Esophagus (tissue), 2 donors: ENCODE measurements around the gene BICRA. TPM values are rescaled to one million over a fixed set of nuclear protein-coding genes. Genes with fewer than 3 reads are reported as not detected.
"Not testable (repeated sequence)": the region's sequence is repeated elsewhere in the genome, so short reads cannot be mapped to it uniquely, and the experiment has no call there.

Source experiments
- H3K27ac ChIP-seq, 2 donors: one replicate each; pipeline ENCODE4 v1.5.1; 2013; ENCODE audit warnings: low read depth in 2 of 2, mild to moderate bottlenecking in 2 of 2, inconsistent platforms in 1 of 2, low read length in 1 of 2, moderate library complexity in 1 of 2
- H3K27me3 ChIP-seq, 2 donors: one replicate each; pipeline ENCODE4 v1.6.1; 2013; ENCODE audit warnings: low read length in 2 of 2, control low read depth in 1 of 2, mild to moderate bottlenecking in 1 of 2; ENCODE audit not compliant: insufficient read depth in 2 of 2, control insufficient read depth in 1 of 2
- H3K36me3 ChIP-seq, 2 donors: one replicate each; pipeline ENCODE4 v1.6.1; 2013; ENCODE audit warnings: low read length in 1 of 2; ENCODE audit not compliant: control insufficient read depth in 2 of 2, insufficient read depth in 2 of 2
- H3K4me1 ChIP-seq, 2 donors: one replicate each; pipeline ENCODE4 v1.6.1; 2013; ENCODE audit warnings: low read length in 1 of 2; ENCODE audit not compliant: control insufficient read depth in 2 of 2, insufficient read depth in 2 of 2
- H3K4me3 ChIP-seq, 2 donors: one replicate each; pipeline ENCODE4 v1.5.1; 2013; ENCODE audit warnings: low read length in 2 of 2, mild to moderate bottlenecking in 2 of 2, low read depth in 1 of 2, moderate library complexity in 1 of 2
- H3K9me3 ChIP-seq, 2 donors: one replicate each; pipeline ENCODE4 v1.6.1; 2013; ENCODE audit warnings: mild to moderate bottlenecking in 2 of 2, low read depth in 1 of 2, low read length in 1 of 2, moderate library complexity in 1 of 2; ENCODE audit not compliant: control insufficient read depth in 2 of 2, insufficient read depth in 1 of 2
- WGBS, 2 donors: extraction: QIAGEN DNeasy Blood & Tissue Kit; methylation state at CpG; one replicate each; pipeline ENCODE4 v1.1.7; 2013; 5-methylcytosine and 5-hydroxymethylcytosine counted together
- polyA plus RNA-seq, 2 donors: library from polyadenylated mRNA; stranded (reverse); fragments of 200-250 nt; gene quantifications; one replicate each; pipeline ENCODE4 v1.2.3, GENCODE V29; 2013
- donor health status: healthy with polysubstance abuse.
- donor health status: Bipolar disorder and iron deficiency.

Gene BICRA
- polyA plus RNA-seq, 2 donors = 4.0 to 8.5 TPM

- Histone ChIP-seq H3K27ac (peak within 1 kb of the TSS; percentile 89 to 92), H3K27me3 (no peaks in the 10 kb centered on the region), H3K4me3 (peak within 1 kb of the TSS; percentile 60 to 84), H3K9me3 (no peaks in the 10 kb centered on the region), H3K4me1 (peaks cover 0 to 7% of the 10 kb centered on the region in 2 donors), H3K36me3 (peaks cover 0 to 15% of the 10 kb centered on the region in 2 donors)
- 4 to 6% methylated on average over 39 to 52 of the region's 52 CpGs for whole genome bisulfite sequencing, 2 donors
These were observed 104.4 kb downstream of the BICRA start, which contains the start of gene EHD2 for GRCh38 chr19:47713046-47714021. TSS of gene EHD2 (plus strand) at chr19:47713422. CDS start at chr19:47716613, 3,191 bp downstream.

GRCh38 chr19:47714339-47714738 is 105.4 kb downstream of the BICRA start:
- no peaks in the 10 kb centered on the region for H3K9me3 ChIP-seq
- peaks cover 6 to 8% of the 10 kb centered on the region in 2 donors for H3K4me1 ChIP-seq
- no peaks in the 10 kb centered on the region for H3K27me3 ChIP-seq
- peak overlapping the region; percentile 60 to 84 for H3K4me3 ChIP-seq
- WGBS, 2 donors = 75 to 87% methylated on average over 4 of the region's 4 CpGs
- H3K27ac ChIP-seq = peak overlapping the region; percentile 89 to 92
- peaks cover 0 to 15% of the 10 kb centered on the region in 2 donors for H3K36me3 ChIP-seq

GRCh38 chr19:47714855-47715254 is 105.9 kb downstream of the BICRA start:
- H3K4me3 ChIP-seq, H3K27me3 ChIP-seq, H3K27ac ChIP-seq, H3K9me3 ChIP-seq, H3K4me1 ChIP-seq: not testable (repeated sequence)
- peaks cover 0 to 15% of the 10 kb centered on the region in 2 donors for H3K36me3 ChIP-seq

- H3K9me3 ChIP-seq = no peaks in the 10 kb centered on the region
- no peak overlapping the region for H3K4me3 ChIP-seq
- H3K4me1 ChIP-seq = peaks cover 8 to 16% of the 10 kb centered on the region in 2 donors
- no peaks in the 10 kb centered on the region for H3K27me3 ChIP-seq
- 64 to 66% methylated on average over 32 of the region's 32 CpGs for whole genome bisulfite sequencing, 2 donors
- H3K36me3 ChIP-seq = peaks cover 0 to 15% of the 10 kb centered on the region in 2 donors
- no peak overlapping the region for H3K27ac ChIP-seq
These were observed 107.5 kb downstream of the BICRA start for GRCh38 chr19:47716270-47716937.

- H3K27me3 ChIP-seq, H3K4me3 ChIP-seq, H3K9me3 ChIP-seq: not testable (repeated sequence)
- Histone ChIP-seq H3K4me1 (peaks cover 10 to 24% of the 10 kb centered on the region in 2 donors), H3K27ac (peak overlapping the region; percentile 92 to 94), H3K36me3 (peaks cover 0 to 15% of the 10 kb centered on the region in 2 donors)
- 35 to 60% methylated on average over 11 of the region's 11 CpGs for WGBS, 2 donors
These were observed 109.6 kb downstream of the BICRA start for GRCh38 chr19:47718415-47719046.

GRCh38 chr19:47719047-47719859 is 110.3 kb downstream of the BICRA start:
- Histone ChIP-seq H3K27me3 (no peaks in the 10 kb centered on the region), H3K9me3 (no peaks in the 10 kb centered on the region), H3K27ac (peak overlapping the region; percentile 92 to 94), H3K4me3 (no peak overlapping the region), H3K36me3 (peaks cover 0 to 15% of the 10 kb centered on the region in 2 donors), H3K4me1 (peaks cover 10 to 24% of the 10 kb centered on the region in 2 donors)
- WGBS, 2 donors = 16 to 19% methylated on average over 23 to 26 of the region's 26 CpGs

GRCh38 chr19:47720669-47721422 is 111.9 kb downstream of the BICRA start:
- Histone ChIP-seq H3K4me1 (peaks cover 10 to 30% of the 10 kb centered on the region in 2 donors), H3K36me3 (peaks cover 0 to 16% of the 10 kb centered on the region in 2 donors), H3K9me3 (no peaks in the 10 kb centered on the region), H3K4me3 (no peak overlapping the region), H3K27ac (peak overlapping the region; percentile 4 to 40), H3K27me3 (no peaks in the 10 kb centered on the region)
- 74 to 77% methylated on average over 14 of the region's 14 CpGs for WGBS, 2 donors

GRCh38 chr19:47723581-47723940 is 114.6 kb downstream of the BICRA start:
- Histone ChIP-seq H3K27ac (peak overlapping the region; percentile 69 to 90), H3K4me1 (peaks cover 12 to 23% of the 10 kb centered on the region in 2 donors), H3K9me3 (no peaks in the 10 kb centered on the region), H3K4me3 (no peak overlapping the region), H3K27me3 (no peaks in the 10 kb centered on the region), H3K36me3 (peaks cover 0 to 10% of the 10 kb centered on the region in 2 donors)
- 12 to 19% methylated on average over 7 of the region's 7 CpGs for WGBS, 2 donors
